HG02623 (cell line): ENCODE results near the gene JARID2.
"Not testable (repeated sequence)": the region's sequence is repeated elsewhere in the genome, so short reads cannot be mapped to it uniquely, and the experiment has no call there.

Source experiments
- ATAC-seq: cut with Tn5 transposase; IDR thresholded peaks from one replicate; pipeline ENCODE4 v1.9.1; 2021; ENCODE audit warnings: moderate library complexity; ENCODE audit not compliant: unreplicated experiment

Gene JARID2

DNA sequence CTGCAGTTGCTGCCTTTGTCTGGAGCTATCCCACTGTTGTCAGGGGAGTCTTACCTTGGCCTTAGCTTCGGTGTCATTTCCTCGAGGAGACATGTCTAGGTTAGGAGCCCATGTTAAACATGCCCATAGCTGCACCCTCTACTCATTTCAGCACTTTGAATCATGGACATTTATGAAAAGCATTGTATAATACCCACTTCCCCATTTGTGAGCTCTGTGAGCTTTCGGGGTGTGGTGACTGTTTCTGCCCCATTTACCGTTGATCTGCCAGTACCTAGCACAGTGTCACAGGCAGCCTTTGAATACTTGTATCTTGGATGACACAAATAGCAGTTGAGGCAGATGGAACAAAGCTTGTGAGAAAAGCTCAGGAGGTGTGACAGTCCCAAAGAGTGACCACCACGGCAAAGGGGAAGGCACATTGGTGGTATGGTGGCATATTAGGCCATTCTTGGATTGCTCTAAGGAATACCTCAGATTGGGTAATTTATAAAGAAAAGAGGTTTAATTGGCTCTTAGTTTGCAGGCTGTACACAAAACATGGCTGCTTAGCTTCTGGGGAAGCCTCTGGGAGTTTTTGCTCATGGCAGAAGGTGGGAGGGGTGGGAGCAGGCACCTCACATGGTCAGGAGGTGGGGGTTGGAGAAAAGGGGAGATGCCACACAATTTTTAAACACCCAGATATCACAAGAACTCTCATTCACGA, 42.0 kb downstream of the JARID2 start:
- ATAC-seq: peak; percentile 94

DNA sequence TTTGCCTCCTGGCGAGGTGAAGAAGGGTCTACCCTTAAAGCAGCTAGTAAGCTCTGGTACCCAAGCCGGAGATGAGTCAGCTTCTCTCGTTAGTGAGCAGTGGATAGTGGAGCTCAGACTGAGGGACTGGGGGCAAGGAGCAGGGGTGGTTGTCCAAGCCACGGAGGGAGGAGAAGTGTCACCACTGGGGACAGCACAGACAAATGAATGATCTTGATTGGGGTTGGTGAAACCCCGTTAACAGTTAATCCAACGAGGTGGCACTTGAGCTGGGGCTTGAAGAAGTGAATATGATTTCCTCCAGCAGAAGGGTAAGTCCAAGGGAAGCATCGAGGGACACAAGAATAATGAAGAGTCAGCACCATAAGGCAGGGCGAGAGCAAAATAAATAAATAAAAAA, 43.0 kb downstream of the JARID2 start:
- no peak for ATAC-seq

DNA sequence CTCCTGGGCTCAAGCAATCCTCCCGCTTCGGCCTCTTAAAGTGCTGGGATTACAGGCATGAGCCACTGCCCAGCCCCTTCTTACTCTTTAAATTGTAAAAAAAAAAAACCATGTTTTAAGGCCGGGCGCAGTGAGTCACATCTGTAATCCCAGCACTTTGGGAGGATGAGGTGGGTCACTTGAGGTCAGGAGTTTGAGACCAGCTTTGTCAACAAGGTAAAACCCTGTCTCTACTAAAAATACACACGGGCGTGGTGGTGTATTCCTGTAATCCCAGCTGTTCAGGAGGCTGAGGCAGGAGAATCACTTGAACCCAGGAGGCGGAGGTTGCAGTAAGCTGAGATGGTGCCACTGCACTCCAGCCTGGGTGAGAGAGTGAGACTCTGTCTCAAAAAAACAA, 43.6 kb downstream of the JARID2 start:
- not testable (repeated sequence) for ATAC-seq

DNA sequence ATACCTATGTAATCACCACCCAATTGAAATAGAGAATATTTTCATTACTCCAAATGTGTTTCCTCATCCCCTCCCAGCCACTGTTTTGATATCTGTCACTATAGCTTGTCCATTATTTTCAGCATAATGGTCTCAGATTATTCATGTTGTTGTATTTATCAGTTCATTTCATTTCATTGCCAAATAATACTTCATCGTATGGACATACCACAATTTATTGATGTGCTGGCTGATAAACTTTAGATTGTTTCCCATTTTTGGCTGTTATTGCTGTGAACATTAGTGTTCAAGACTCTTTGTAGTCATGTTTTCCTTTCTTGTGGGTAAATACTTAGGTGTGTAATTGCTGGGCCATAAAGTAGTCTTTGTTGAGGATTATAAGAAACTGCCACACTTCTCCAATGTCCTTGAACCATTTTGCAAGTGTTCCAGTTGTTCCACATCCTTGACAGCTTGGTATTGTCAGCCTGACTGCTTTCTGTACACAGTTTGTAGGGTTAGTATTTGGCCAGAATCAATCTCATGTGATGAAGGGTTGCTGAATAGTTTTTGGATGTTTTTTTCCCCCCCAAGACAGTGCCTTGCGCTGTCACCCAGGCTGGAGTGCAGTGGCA, 44.3 kb downstream of the JARID2 start:
- no peak for ATAC-seq

DNA sequence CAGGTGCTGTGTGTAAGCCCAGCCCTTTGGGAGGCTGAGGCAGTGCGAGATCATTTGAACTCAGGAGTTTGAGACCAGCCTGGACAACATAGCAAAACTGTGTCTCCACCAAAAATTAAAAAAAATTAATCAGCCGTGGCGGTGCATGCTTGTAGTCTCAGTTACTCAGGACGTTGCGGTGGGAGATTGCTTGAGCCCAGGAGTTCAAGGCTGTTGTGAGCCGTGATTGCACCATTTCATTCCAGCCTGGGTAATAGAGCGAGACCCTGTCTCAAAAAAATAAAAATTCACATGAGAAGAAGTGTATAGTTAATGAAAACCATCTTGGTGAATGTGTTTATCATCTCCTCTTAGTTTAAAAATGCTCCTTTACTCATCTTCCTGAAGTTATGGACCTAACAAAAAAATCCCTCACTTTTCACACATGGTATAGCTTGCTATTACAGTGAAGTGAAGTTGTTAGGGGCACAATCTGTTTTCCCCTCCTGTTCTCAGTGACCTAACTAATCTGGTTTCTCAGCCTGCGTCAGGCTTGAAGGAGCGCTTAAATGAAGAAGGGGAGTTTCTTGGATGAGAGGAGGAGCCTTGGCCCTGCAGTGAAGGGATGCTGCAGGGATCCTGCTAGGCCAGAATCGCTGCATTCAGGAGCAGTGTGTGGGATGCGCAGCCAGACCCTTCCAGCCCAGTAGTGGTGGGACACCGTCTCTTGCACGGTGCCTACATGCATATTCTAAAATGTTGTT, 45.3 kb downstream of the JARID2 start:
- ATAC-seq: no peak

DNA sequence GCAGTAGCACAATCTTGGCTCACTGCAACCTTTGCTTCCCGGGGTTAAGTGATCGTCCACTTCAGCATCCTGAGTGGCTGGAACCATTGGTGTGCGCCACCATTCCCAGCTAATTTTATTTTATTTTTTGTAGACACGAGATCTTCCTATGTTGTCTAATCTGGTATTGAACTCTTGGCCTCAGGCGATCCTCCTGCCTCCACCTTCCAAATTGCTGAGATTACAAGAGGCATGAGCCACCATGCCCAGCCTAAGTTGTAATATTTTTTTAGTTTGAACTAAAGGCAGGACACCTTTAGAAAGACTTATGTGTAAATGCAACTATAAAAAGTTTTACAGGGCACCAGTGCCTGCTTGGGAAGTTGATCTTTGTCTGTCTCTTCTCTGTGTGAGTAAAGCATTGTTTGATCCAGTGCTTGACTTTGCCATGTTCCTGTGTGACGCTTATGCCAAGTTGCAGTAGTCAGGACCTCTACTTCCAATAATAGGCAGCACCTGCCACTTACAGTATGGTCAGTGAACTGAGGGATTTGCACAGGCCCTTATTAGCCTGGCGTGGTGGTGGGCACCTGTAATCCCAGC, 46.9 kb downstream of the JARID2 start:
- ATAC-seq: no peak

DNA sequence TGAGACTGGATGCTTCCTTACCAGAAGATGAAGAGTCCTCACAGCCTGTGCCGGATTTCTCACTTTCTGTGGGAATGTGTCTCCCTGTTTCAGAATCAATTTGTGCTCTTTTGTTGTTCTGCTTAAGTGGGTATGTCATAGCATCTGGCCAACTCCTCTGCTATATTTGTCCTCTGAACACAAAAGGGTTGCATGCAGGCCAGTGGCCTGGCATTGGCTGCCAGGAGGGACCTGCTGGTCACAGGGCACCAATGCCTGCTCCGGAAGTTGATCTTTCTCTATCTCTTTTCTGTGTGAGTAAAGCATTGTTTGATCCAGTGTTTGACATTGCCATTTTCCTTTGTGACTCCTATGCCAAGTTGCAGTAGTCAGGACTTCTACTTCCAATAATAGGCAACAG, 47.8 kb downstream of the JARID2 start:
- ATAC-seq: no peak

DNA sequence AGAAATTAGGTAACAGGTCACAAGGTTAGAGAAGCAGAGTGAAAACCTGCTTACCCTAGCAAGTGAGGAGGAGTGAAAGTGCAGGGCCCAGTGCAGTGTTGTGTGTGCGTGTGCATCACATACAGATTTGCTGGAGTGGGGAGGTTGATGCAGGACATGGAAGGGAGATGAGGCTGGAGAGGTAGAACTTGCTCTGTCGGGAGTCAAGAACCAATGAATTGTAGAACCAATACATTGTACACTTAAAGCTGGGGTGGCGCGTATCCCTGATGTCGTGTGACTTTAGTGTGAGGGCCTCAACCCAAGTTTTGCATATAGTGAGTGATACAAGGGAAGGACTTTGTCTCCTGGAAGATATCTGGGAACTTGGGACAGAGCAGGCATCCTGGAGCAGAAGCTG, 48.6 kb downstream of the JARID2 start:
- ATAC-seq: no peak

DNA sequence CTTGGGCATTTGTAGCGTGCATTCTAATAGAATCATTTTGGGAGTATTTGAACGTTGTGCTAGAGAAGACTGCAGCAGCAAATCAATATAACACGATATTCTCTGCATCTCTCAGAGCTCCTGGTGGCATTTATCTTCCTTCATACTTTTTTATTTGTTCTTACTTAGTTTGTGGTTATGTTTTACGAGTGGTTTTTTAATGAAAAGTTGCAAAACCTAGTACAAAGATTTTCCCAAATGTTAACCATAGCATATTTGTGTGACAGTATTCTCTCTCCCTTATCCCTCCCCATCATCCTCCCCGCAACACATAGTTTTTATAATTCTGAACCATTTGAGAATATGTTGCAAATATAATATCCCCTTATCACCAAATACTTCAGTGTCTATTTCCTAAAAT, 50.4 kb downstream of the JARID2 start:
- ATAC-seq: no peak

DNA sequence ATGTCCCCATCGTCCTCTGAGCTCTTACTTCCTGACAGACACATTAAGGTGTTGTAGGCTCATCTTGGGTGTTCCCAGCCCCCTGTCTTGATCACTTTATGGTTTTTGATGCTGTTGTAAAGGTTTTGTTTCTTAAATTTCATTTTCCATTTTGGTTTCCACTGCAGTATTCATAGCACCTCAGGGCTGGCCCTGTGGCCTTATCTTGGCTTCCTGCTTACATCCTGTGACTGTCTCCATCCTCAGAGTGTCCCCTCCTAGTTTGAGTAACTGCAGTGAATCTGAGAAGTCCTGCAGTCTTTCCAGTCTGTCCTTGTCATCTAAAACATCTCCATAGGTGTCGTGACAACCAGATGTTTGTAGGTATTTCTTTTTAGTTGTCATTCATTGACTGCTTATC, 50.9 kb downstream of the JARID2 start:
- peak; percentile 57 for ATAC-seq

DNA sequence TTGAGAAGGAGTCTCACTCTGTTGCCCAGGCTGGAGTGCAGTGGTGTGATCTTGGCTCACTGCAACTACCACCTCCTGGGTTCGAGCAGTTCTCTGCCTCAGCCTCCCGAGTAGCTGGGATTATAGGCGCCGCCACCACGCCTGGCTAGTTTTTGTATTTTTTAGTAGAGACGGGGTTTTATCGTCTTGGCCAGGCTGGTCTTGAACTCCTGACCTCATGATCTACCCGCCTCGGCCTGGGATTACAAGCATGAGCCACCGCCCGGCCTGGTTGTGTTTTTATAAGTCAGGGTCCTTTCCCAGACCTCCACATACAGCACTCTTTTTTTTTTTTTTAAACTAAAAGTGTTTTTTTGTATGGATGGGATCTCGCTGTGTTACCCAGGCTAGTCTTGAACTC, 51.3 kb downstream of the JARID2 start:
- not testable (repeated sequence) for ATAC-seq

DNA sequence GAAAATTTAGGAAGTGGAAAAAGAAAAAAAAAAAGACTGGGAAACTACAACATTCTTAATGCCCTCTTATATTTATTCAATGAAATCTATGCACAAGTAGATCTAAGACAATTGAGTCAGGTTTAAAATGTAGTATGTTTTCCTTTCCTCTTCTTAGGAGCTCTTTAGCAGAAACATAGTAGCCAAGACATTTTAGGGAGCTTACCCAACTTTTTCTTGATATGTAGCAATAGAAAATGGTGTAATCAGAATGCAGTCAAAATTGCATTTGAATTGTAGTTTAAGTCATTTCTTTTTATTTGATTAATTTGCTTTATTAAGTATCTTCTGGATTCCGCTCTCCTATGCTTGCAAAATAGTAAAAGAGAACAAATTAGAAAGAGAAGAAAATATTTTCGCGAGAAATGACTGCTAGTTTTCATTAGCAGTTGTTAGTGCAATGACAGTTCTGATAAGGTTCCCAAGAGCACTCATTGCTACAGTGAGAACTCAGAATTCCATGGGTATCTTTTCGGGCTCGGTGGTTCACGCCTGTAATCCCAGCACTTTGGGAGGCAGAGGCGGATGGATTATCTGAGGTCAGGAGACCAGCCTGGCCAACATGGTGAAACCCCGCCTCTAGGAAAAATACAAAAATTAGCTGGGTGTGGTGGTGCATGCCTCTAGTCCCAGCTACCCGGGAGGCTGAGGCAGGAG, 52.2 kb downstream of the JARID2 start:
- ATAC-seq: no peak

DNA sequence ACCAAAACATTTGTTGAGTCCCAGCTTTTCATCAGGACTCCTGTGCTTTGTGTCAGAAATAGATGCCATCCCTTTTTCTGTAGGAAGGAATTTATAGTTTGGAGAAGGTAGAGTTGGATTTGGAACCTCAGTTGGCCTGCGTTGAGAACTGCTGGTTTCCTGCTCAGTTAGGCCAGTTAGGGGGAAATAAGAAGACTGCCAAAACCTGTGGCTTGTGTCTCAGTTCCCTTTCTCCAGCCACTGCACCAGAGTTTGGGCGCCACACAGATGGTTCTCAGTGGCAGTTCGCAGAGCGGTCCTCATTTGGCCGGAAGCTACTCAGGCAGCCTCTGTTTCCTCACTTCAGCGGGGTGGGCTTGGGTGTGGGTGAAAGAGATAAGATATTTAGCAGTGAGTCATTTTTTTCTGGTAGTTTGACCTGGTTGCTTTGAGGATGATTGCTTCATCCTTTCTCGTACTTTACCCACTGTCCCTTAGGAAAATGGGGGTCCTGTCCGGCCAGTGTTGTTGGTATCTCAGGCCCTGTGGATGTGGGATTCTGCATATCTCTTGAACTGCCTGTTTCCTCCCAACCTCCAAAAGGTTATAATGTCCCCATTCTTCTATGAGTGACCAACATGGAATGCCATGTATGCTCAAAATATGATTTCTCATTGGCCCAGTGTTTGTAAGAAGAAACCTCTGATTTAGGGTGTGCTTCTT, 53.7 kb downstream of the JARID2 start:
- ATAC-seq: peak; percentile 69

DNA sequence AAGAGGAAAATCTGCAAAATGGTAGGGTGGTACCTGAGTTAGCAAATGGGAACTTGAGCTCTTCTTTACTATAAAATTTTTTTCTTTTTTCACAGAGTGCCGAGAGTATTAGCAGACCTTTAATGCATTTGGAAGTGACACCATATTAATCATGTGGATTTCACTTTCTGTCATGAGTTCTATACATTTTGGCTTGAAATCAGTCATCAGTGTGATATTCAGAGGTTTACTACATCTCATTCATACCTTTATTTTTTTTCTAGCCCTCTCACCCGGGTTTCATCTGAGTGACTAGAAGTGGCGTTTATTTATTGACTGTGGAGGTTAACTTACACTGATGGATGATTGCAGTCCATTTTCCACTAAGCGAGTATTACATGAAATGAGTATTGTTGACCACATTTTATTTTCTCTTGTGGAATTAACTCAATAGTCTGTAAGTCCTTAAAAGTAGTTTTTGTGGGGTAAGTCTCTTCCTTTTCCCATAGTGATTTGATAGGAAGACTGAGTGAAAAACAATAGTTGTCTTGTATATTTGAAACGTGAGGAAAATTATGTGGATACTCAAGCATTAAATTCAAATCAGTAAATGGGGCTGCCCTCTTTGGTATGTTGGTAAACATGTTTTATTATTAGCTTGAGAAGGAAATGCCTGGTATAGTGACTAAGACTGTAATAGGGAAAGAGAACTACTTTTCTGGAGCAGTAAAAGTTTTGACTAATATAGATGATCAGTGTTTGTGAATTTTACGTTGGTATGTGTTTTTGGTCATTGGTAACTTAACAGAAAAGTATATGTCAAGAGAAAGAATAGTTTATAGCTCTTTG, 55.5 kb downstream of the JARID2 start:
- ATAC-seq: no peak

DNA sequence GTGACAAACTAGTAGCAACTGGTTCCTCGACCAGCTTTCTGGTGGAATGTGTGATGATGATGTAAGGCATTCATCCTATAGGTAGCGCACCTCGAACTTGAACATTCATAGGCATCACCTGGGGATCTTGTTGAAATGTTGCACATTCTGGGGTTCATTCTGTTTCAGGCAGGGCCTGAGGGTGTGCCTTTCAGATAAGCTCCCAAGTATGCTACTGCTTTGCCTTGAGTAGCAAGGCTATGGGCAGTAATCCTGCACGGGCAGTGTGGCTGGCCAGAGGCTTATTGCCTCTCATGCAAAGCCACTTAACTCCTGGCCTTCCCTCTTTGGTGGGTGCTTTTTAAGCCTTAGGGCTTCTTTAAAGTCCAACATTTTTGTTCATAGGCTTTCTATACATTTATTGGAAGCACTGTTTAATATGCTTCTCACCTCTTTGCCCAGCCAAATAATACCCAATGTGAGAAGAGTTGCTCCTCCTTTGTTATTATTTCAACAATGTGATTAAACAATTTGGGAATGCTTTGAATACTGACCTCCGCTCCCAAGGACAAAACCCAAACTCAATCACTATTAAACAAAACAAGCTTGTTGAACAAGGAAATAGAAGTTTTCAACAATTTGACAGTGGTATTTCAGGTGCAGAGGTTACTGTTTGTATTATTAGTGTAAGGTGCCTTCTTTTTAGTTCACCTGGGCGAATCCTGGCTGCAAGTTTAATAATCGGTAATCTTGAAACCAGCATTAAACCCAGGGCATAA, 57.5 kb downstream of the JARID2 start:
- ATAC-seq: no peak

DNA sequence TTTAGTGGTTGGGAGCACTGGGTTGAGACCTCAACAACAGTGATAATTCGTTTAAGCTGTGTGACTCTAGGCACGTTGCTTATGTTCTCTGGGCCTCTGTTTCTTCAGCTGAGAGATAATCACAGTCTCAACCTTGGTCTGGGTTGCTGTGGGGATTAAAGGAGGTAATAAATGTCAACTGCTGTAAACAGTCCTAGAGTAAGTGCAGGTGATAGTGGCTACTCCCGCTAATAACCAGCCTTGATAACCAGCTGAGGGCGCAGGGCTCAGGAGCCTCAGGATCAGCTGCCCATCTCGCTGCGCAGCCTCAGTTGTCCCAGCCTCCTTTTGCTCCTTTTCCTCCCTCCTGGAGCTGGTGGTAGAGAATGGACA, 58.0 kb downstream of the JARID2 start:
- ATAC-seq: no peak

DNA sequence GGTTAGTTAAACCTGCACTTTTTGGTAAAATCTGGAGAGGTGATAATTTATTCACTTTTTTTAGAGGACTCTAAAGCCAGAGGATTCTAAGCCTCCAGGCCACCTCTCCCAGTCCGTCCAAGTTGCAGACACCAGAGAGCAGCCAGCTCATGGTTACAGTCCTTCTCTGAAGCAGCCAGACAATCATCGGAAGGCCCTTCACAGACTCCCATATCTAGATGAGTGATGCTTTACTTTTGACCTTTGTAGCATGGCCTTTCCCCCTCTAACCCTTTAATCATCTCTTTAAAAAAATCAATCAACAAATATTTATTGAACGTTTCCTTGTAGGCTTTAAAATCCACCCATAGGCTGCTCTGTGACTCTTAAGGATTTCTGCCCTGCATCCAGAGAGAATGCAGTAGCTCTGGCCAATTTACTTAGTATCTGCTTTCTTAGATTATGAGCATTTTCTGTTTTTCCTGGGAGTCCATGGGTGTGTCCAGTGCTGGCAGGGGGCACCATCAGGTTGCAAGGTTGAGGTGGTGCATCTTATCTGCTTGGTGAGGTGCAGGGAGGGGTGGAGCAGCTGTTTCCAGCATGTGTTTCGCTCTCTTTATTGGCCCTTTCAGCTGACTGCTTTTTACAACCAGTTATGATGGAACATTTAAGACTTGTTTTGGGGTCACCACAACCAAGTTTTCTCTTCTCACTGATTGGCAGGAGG, 58.6 kb downstream of the JARID2 start:
- ATAC-seq: no peak

DNA sequence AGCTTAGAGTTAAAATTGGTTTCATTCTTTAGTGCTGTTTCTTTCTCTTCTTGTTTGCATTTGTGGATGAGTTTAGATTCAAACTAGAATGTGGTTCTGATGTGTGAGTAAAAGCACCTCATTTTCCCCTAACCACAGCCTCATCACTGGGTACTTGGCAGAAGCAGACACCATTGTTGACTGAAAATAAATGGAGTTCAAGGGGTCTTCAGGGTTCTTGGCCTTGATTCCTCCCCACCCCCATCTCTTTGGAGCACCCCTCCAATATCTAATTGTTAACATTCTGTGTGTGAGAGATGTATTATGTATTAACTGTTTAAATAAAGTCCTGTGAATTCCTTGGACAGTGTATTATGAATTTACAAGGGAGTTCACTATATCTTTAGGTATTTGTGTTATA, 59.6 kb downstream of the JARID2 start:
- peak; percentile 48 for ATAC-seq
